Colonic mucosa (tissue), 4 donors: ENCODE measurements around the gene SLC39A13. TPM values are rescaled to one million over a fixed set of nuclear protein-coding genes. Genes with fewer than 3 reads are reported as not detected.

Source experiments
- DNase-seq: peaks from one replicate; pipeline ENCODE4 v3.0.0-alpha.2; 2020
- H3K27ac ChIP-seq: fragments of 200-600 bp; one replicate; pipeline ENCODE4 v1.8.0; 2021
- H3K27me3 ChIP-seq: fragments of 200-600 bp; one replicate; pipeline ENCODE4 v1.8.0; 2021
- H3K36me3 ChIP-seq: fragments of 200-600 bp; one replicate; pipeline ENCODE4 v1.8.0; 2021
- H3K4me1 ChIP-seq: fragments of 200-600 bp; one replicate; pipeline ENCODE4 v1.8.0; 2021; ENCODE audit warnings: mild to moderate bottlenecking
- H3K4me3 ChIP-seq: fragments of 200-600 bp; one replicate; pipeline ENCODE4 v1.8.0; 2021
- H3K9ac ChIP-seq, 2 donors: one replicate each; pipeline ENCODE4 v1.7.0; 2013; ENCODE audit warnings: control low read depth in 2 of 2, low read depth in 2 of 2, low read length in 2 of 2
- H3K9me3 ChIP-seq: fragments of 200-600 bp; one replicate; pipeline ENCODE4 v1.8.0; 2021
- CTCF ChIP-seq: fragments of 200-600 bp; IDR thresholded peaks from one replicate; pipeline ENCODE4 v1.8.0; 2022; ENCODE audit warnings: antibody characterized with exemption, mild to moderate bottlenecking
- intact Hi-C: fragments of 100-400 bp; cut with DNase I; formaldehyde crosslinking; loops from one replicate; pipeline ENCODE4 v1.14.1; 2022
- microRNA-seq: library from miRNA; unstranded; fragments of <30 nt; microRNA quantifications from one replicate; pipeline ENCODE4, GENCODE V29; 2019
- total RNA-seq, 2 donors: library from RNA; stranded (reverse); fragmentation: NEBNext Ultra II Directional in 1 of 2; extraction: Animal tissue kit (Norgen Biotek cat#: 25700) in 1 of 2; gene quantifications; one replicate each; pipeline ENCODE4 v1.2.1, GENCODE V29; 2021
- donor health status: healthy.
- donor health status: DM: no; HTN: no; CAD: no.
- donor health status: DM: no; HTN: no; CAD: no.

Gene SLC39A13
- total RNA-seq, 2 donors from 2014 or later: 14.3 to 18.6 TPM

- intact Hi-C loops: no loop called here
- Histone ChIP-seq H3K36me3 (no peaks in the 10 kb centered on the region), H3K27ac (no peak overlapping the region), H3K27me3 (no peaks in the 10 kb centered on the region), H3K9ac (no peak overlapping the region), H3K4me1 (peaks cover 8% of the 10 kb centered on the region), H3K9me3 (no peaks in the 10 kb centered on the region), H3K4me3 (no peak overlapping the region)
- no peak for TF ChIP-seq CTCF
- no peak for DNase-seq
These were observed 56.1 kb downstream of the SLC39A13 start for GRCh38 chr11:47464483-47464882.

Small RNA genes lying within 50 kb of the gene (microRNA-seq; reads per million reads assigned to microRNA genes)
- gene MIR4487: not detected

Other genes with a start within 250 kb of the SLC39A13 start
- 100 to 1,000 TPM in 1 of 2 donors, 10 to 100 TPM in 1; 64.6 to 109 TPM for gene ARFGAP2, start 231.7 kb upstream of the SLC39A13 start, total RNA-seq
- gene PACSIN3, start 222.2 kb upstream of the SLC39A13 start, total RNA-seq: 10 to 100 TPM in 1 of 2 donors, 1 to 10 TPM in 1; 3.2 to 11.2 TPM
- 10 to 100 TPM; 28.0 to 46.5 TPM for gene DDB2, start 193.6 kb upstream of the SLC39A13 start, total RNA-seq
- 10 to 100 TPM; 35.3 to 39.7 TPM for gene ACP2, start 159.8 kb upstream of the SLC39A13 start, total RNA-seq
- 10 to 100 TPM; 28.3 to 43.1 TPM for gene NR1H3, start 150.6 kb upstream of the SLC39A13 start, total RNA-seq
- gene MADD, start 138.5 kb upstream of the SLC39A13 start, total RNA-seq: 10 to 100 TPM; 35.5 to 45.9 TPM
- gene MYBPC3, start 55.9 kb upstream of the SLC39A13 start, total RNA-seq: under 1 TPM in 1 of 2 donors, not detected in 1; 0.42 TPM
- gene SPI1, start 30.0 kb upstream of the SLC39A13 start, total RNA-seq: 10 to 100 TPM in 1 of 2 donors, 1 to 10 TPM in 1; 4.7 to 11.9 TPM
- 100 to 1,000 TPM in 1 of 2 donors, 10 to 100 TPM in 1; 74.4 to 152 TPM for gene PSMC3, start 17.8 kb downstream of the SLC39A13 start, total RNA-seq
- gene RAPSN, start 40.5 kb downstream of the SLC39A13 start, total RNA-seq: not detected
- 10 to 100 TPM; 76.1 to 96.8 TPM for gene CELF1, start 144.5 kb downstream of the SLC39A13 start, total RNA-seq
- gene PTPMT1, start 157.0 kb downstream of the SLC39A13 start, total RNA-seq: 10 to 100 TPM; 33.6 to 52.5 TPM
- gene KBTBD4, start 170.4 kb downstream of the SLC39A13 start, total RNA-seq: 10 to 100 TPM; 14.5 to 15.5 TPM
- 100 to 1,000 TPM; 228 to 266 TPM for gene NDUFS3, start 170.5 kb downstream of the SLC39A13 start, total RNA-seq
- not detected for gene FAM180B, start 178.1 kb downstream of the SLC39A13 start, total RNA-seq
- under 1 TPM; 0.35 to 0.85 TPM for gene C1QTNF4, start 185.8 kb downstream of the SLC39A13 start, total RNA-seq
- gene MTCH2, start 234.0 kb downstream of the SLC39A13 start, total RNA-seq: 100 to 1,000 TPM; 162 to 190 TPM